Fibroblast of villous mesenchyme (primary cell): ENCODE results near the gene MKNK1. TPM values are rescaled to one million over a fixed set of nuclear protein-coding genes. Genes with fewer than 3 reads are reported as not detected.

Experiments used
- DNase-seq: peaks from one replicate; pipeline ENCODE4 v3.0.0-alpha.2; 2010; ENCODE audit warnings: low read depth
- H3K4me3 ChIP-seq: 2 replicates; pipeline ENCODE4 v1.5.1; 2011; ENCODE audit warnings: low read depth, mild to moderate bottlenecking, low read length
- CTCF ChIP-seq: IDR thresholded peaks from 2 replicates; pipeline ENCODE4 v1.5.1; 2012; ENCODE audit warnings: low read depth, mild to moderate bottlenecking, low read length; ENCODE audit not compliant: insufficient read depth
- total RNA-seq: library from RNA; depleted of rRNA; stranded (reverse); fragments of >200 nt; gene quantifications from 2 replicates; pipeline ENCODE4 v1.2.3, GENCODE V29; 2012

MKNK1 gene
- total RNA-seq, 1 donor: 14.7 TPM

GRCh38 chr1:46555826-46556619 lies 48.0 kb downstream of the MKNK1 start:
- no peak for DNase-seq
- H3K4me3 ChIP-seq: no peak overlapping the region
- TF ChIP-seq CTCF: no peak

- TF ChIP-seq CTCF: no peak
- H3K4me3 ChIP-seq: no peak overlapping the region
- DNase-seq: no peak
Observed at GRCh38 chr1:46554597-46555381, 49.3 kb downstream of the MKNK1 start.

- DNase-seq: no peak
- no peak for TF ChIP-seq CTCF
- no peak overlapping the region for H3K4me3 ChIP-seq
Observed at GRCh38 chr1:46554236-46554596, 49.9 kb downstream of the MKNK1 start.

- no peak for DNase-seq
- no peak for TF ChIP-seq CTCF
- no peak overlapping the region for H3K4me3 ChIP-seq
Observed at GRCh38 chr1:46553506-46553905, 50.6 kb downstream of the MKNK1 start.

GRCh38 chr1:46552357-46553237 lies 51.5 kb downstream of the MKNK1 start:
- TF ChIP-seq CTCF: no peak
- DNase-seq: no peak
- H3K4me3 ChIP-seq: no peak overlapping the region

GRCh38 chr1:46551597-46552095 lies 52.4 kb downstream of the MKNK1 start, which contains the start of gene KNCN:
KNCN (minus strand) TSS chr1:46551647; CDS start chr1:46551215, 432 bp downstream.
- DNase-seq: no peak
- no peak within 1 kb of the TSS for H3K4me3 ChIP-seq
- no peak for TF ChIP-seq CTCF
